ENCODE measurements around the gene CGB5. TPM values are rescaled to one million over a fixed set of nuclear protein-coding genes. Genes with fewer than 3 reads are reported as not detected.

The CGB5 gene

DNA sequence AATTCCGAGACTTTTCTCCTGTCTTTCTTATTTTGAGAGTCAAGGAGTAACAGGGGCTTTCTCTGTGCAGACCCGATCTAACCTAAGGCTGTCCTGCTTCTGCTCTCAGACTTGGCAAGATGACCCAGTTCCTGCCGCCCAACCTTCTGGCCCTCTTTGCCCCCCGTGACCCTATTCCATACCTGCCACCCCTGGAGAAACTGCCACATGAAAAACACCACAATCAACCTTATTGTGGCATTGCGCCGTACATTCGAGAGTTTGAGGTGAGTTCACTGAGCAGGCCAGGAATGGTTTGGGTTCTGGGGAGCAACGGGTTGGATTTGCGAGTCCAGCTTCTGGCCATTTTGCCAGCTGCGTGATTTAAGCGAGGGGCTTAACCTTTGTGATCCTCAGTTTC, 42.6 kb downstream of the CGB5 start:
- no peak for DNase-seq (ENCODE audit: low read depth in 1 of 2, low spot score in 1 of 2)
- H3K27me3 ChIP-seq (ENCODE audit: insufficient read depth, poor library complexity, severe bottlenecking), result no peaks in the 10 kb centered on the region
- peak overlapping the region; percentile 94 for H3K4me3 ChIP-seq (replicated peaks; ENCODE audit: insufficient read depth, low read length)
- TF ChIP-seq POLR2AphosphoS5 (IDR thresholded peaks at IDR 0.05; ENCODE audit: low read depth) (no peak), GABPA (IDR thresholded peaks at IDR 0.05; ENCODE audit: low read depth) (no peak), CTCF (IDR thresholded peaks at IDR 0.05; ENCODE audit: insufficient read depth, low read length) (no peak), REST (IDR thresholded peaks at IDR 0.05; ENCODE audit: insufficient replicate concordance, low read depth) (no peak), SPI1 (IDR thresholded peaks at IDR 0.05; ENCODE audit: borderline replicate concordance, low read depth) (no peak)
- peak overlapping the region; percentile 95 for H3K27ac ChIP-seq (replicated peaks)

DNA sequence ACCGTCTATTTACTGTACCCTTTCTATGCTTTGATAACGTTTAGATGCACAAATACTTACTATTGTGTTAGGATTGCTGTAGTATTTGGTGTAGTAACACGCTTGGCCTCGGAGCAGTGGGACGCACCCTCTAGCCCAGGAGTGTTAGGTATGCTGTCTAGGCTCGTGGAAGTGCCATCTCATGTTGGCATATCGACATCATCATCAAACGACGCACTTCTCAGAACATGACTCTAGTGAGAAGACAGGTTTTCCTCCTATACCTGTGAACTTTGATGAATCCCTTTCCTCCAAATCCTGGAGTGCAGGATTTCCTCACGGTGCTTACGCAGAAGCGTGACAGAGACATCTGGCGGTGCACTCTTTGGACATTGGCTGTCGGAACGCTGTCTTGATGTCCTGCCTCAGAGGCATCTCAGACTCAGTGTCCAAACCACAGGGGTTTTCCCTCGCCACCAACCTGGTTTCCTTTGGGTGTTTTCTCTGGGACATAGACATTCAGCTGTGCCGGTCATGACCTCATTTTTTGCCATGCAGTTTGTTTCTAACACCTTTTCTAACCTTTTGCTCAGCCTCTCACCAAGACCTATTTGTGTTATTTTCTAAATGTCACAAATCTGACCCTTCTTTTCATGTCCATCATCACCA, 47.9 kb downstream of the CGB5 start:
- TF ChIP-seq POLR2AphosphoS5 (IDR thresholded peaks at IDR 0.05; ENCODE audit: low read depth), result no peak
- TF ChIP-seq GABPA (IDR thresholded peaks at IDR 0.05; ENCODE audit: low read depth), result no peak
- no peak for TF ChIP-seq REST (IDR thresholded peaks at IDR 0.05; ENCODE audit: insufficient replicate concordance, low read depth)
- TF ChIP-seq CTCF (IDR thresholded peaks at IDR 0.05; ENCODE audit: insufficient read depth, low read length), result no peak
- TF ChIP-seq SPI1 (IDR thresholded peaks at IDR 0.05; ENCODE audit: borderline replicate concordance, low read depth), result no peak

GRCh38 chr19:49092686-49093085, 49.0 kb downstream of the CGB5 start:
- no peak for DNase-seq (ENCODE audit: low read depth in 1 of 2, low spot score in 1 of 2)
- no peak overlapping the region for H3K4me3 ChIP-seq (replicated peaks; ENCODE audit: insufficient read depth, low read length)
- H3K27me3 ChIP-seq (ENCODE audit: insufficient read depth, poor library complexity, severe bottlenecking), result no peaks in the 10 kb centered on the region
- TF ChIP-seq POLR2AphosphoS5 (IDR thresholded peaks at IDR 0.05; ENCODE audit: low read depth), result no peak
- TF ChIP-seq GABPA (IDR thresholded peaks at IDR 0.05; ENCODE audit: low read depth), result no peak
- no peak for TF ChIP-seq SPI1 (IDR thresholded peaks at IDR 0.05; ENCODE audit: borderline replicate concordance, low read depth)
- TF ChIP-seq REST (IDR thresholded peaks at IDR 0.05; ENCODE audit: insufficient replicate concordance, low read depth), result no peak
- H3K27ac ChIP-seq (replicated peaks), result no peak overlapping the region

More for the DNA sequence above, 47.9 kb downstream of the CGB5 start:
- DNase-seq (ENCODE audit: low read depth in 1 of 2, low spot score in 1 of 2), result no peak
- H3K27me3 ChIP-seq (ENCODE audit: insufficient read depth, poor library complexity, severe bottlenecking), result no peaks in the 10 kb centered on the region
- H3K4me3 ChIP-seq (replicated peaks; ENCODE audit: insufficient read depth, low read length), result no peak overlapping the region
- no peak overlapping the region for H3K27ac ChIP-seq (replicated peaks)

Small RNAs within 50 kb of the gene (microRNA-seq; reads per million reads assigned to microRNA genes)
- not detected for gene MIR6798
